HG03280 (cell line): ENCODE data around the gene THOC7.

ENCODE experiments used
- ATAC-seq: cut with Tn5 transposase; IDR thresholded peaks from one replicate; pipeline ENCODE4 v1.9.1; 2021; ENCODE audit warnings: mild to moderate bottlenecking, moderate library complexity; ENCODE audit not compliant: unreplicated experiment

Gene THOC7

DNA sequence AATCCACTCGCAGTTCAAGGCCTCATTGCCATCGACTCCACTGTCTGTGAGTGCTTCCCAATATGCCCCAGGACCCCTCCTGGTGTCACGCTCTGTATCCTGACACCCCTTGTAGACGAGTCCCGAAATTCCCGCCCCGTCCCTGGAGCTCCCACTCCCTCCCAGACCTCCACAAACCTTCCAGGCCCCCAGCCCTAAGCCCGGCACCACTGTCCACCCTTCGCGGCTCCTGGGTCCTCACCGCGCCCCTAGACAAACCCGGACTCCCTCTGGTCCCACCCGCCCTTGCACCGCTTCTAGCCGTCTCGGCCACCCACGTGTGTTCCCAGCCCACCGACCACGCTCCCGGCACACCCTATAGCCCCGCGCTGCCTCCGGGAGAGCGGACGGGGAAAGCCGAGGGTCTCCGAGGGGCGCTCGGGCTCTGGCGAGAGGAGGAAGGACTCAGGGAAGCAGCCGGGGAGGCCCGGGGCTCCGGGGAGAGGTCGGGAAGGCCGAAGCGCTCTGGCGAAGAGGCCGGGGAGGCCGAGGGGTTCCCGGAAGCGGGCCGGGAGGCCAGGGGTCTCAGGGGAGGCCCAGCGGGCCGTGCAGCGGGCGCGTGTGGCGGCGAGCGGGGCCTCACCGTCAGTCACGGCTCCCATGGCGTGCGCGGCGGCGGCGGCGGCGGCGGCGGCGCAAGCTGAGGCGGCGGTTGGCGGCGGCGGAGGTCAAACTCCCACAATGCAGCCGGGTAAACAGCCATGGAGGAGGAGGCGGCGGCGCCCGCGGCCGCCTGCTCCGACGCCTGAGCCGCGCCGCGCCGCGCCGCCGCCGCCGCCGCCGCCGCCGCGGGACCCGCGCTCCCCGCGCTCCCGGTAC lies at the start of gene THOC7, which contains the start of gene ATXN7:
Gene THOC7 (minus strand): TSS at position 656 of the 858 bp plus-strand sequence. CDS start 15 bp downstream, at position 641.
Gene ATXN7 (plus strand): TSS at position 718 of the 858 bp plus-strand sequence. CDS start 48,732 bp downstream, outside the sequence.
- ATAC-seq: peak; percentile 81

- peak; percentile 14 for ATAC-seq
Measured at GRCh38 chr3:63912768-63913588, 49.4 kb upstream of the THOC7 start.

DNA sequence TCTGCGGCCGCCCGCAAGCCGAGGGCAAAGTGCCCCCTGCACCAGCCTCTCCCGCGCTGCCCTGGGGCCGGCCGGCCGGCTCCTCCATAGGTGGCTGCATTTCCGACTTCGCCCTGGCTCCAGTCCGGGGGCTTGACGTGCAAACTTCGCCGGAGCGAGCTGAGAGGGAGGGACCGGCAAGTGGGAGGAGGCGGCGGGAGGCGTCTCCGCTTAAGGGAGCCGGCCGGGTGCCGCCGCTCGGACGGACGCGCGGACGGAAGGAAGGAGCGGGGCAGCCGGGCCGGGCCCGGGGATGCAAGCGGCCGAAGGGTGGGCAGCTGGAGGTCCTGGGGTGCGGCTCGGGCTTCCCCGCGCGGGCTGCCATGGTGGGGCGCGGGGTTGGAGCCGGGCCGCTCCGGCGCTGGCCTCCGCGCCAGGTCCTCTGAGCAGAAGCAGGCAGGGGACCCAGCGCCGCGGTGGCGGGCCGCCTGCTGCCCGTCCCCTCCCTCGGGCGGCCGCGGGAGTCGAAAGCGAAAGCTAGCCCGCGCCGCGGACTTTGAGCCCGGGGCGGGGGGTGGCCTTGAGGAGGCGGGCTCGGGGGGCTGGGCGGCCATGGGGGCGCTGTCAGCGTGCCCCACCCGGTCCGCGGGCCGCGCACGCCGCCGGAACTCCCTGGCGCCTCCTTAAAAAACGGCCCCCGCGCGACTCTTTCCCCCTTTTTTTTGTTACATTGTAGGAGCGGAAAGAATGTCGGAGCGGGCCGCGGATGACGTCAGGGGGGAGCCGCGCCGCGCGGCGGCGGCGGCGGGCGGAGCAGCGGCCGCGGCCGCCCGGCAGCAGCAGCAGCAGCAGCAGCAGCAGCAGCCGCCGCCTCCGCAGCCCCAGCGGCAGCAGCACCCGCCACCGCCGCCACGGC lies 48.5 kb upstream of the THOC7 start, which contains the start of gene SCAANT1:
Gene SCAANT1 (minus strand): TSS at position 511 of the 895 bp plus-strand sequence.
- ATAC-seq: peak; percentile 76

- ATAC-seq: no peak
Measured at GRCh38 chr3:63911509-63911872, 47.9 kb upstream of the THOC7 start.

- ATAC-seq: no peak
Measured at GRCh38 chr3:63910891-63911290, 47.3 kb upstream of the THOC7 start.

- no peak for ATAC-seq
Measured at GRCh38 chr3:63910001-63910400, 46.4 kb upstream of the THOC7 start.

DNA sequence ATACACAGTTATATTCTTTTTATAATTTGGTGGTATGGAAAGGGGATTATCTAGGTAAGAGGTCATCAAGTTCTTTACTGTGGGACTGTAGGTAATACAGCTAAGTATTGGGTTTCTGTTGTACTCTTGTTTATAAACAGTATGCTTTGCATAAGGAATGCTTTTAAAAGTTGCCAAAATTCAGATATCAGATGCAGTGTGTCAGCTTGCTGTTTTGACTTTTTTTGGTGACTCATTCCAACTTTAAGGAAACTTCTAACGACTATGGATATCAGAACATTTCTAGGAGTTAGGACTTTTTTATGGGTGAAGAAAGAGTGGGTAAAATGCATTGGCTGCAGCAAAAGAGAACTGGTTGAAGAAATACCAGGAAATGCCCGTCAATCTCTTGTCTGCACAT lies 45.8 kb upstream of the THOC7 start:
- ATAC-seq: no peak

DNA sequence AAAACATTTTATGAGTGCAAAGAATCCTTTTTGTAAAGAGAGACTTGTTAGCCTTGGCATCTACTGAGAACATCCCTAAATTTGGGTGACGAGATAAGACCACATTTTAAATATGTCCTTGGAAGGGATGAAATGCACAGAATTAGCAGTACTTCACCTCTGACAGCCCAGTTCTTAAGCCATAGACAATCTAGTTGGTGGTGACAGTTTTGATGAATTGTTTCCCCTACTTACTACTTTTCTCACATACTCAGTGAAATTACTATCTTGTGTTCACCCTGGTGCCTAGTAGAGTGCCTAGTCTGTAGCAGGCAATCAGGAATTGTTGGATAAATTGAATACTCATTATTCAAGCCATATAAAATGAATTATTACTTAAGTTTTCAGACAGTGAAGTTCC lies 45.2 kb upstream of the THOC7 start:
- ATAC-seq: no peak

- no peak for ATAC-seq
Measured at GRCh38 chr3:63908081-63908736, 44.6 kb upstream of the THOC7 start.

DNA sequence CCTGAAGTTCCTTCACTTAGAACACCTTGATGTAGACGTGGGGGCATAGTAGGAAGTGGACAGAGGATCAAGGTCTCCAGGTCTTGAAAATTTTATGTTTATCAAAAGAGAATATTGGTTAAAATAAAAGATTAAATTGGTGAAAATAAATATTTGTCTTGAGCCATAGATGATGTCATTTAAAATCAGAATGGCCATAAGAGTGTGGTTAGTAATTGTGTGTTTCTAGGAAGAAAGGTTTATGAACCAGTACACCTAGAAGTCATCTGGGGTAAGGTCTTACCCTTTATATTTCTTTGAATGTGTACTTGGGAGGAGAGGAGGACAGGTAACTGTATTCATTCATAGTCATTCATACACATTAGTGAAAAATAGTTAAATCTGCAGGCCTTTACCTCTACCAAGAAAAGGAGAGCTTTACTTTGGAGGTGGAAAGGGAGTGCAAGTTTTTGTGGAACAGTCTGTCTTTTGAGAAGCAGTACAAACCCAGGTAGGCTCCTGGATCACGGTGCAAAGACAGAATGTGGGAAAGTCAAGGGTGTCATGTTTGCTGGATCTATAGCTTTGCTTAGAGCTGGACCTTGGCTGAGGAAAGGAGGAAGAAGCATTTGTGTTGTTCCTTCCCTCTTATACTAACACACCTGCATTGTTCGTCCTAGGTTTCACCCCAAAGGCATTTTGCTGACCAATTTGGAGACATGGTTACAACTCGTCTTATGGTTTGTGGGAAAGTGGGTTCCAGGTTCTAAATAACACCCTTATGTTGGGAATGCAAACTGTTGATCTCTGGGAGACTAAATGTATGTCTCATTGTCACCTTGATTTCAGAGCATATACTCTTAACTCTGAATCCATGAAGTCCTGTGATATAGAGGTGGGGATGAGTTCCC lies 42.4 kb upstream of the THOC7 start:
- ATAC-seq: no peak

DNA sequence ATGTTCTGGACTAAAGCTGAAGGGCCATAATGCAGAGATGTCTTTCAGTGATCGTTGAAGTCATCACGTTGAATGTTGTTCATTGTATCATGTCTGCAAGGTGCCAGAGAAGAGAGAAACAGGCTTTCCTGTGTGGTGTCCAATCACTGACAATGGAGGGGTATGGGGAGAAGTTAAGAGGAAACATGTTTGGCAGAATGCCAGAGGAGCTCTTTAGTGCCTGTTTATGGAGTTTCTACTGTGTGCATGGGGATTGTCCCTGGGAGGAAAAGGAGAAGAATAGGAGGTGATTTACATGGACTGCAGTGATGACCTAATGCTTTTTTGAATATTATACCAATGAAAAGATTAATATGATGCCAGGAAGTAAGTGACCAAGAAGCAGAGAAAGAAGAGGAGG lies 36.9 kb upstream of the THOC7 start:
- no peak for ATAC-seq

DNA sequence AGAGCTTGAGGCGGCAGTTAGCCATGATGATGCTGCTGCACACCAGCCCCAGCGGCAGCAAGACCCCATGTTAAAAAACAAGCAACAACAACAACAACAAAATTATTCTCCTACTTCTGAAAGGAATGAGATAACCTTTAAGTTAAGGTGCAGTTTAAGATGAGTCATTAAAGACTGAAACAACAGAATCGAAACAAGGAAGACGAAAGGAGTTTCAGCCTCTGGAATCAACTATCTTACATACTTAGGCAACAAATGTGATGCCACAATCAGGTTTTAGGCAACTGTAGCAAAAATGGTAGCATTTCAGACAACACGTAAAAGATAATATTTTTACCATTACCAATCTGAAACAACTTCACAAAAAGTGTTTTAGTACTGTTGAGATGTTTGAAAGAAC lies 36.4 kb upstream of the THOC7 start:
- ATAC-seq: no peak

DNA sequence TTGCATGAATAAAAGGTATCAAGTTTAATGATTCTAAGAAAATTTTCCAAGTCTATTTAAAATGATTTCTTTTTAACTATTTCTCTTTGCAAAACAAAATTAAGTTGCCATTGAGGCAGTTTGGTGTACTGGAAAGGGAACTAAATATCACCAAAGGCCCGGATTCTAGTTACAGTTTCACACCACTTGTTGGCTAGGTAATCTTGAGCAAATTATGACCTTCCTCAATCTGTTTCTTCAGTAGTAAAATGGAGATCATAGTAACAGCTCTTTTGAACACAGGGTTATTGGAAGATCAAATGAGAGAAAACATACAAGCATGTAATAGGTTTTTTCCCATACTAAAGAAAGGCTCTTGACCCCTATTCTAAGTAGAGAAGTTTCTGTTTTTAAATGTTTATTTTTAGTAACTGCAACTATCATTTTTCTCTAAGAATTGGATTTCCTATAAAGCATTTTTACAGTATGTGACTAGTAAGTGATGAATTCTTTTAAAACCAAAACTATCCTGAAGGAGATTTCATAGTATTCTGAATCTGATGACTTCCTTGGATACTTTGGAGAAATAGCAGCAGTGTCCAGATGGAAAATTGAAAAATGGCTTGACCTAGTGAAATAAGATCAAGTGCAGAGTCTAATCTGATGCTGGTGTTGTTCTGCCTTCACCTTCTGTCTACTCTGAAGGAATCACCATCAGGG lies 32.9 kb upstream of the THOC7 start:
- ATAC-seq: peak; percentile 76

- no peak for ATAC-seq
Measured at GRCh38 chr3:63895422-63896189, 32.0 kb upstream of the THOC7 start.

DNA sequence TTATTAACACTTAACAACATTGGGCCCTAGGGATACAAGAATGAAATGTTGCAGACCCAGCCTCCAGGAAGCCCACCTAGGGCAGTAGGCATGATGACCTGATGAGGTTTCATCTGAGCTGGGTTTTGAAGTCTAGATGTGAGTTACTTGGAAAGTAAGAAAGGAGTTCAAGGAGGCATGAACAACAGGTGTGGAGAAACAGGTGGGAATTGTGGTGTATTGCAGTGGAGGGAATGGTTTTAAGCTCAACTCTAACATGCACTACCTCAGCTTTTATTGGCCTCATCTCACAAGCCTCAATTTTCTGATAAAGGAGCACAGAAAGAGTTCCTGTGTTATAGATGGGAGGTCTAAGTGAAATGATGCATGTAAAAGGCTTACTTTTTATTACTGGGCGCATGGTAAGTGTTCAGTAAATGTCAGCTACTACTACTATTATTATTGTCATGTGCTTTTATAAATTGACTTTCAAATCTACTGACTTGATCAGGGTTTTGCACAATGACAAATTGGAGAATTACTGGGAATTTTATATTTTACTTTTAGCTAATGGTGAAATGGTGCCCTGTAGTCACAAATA lies 29.3 kb upstream of the THOC7 start:
- ATAC-seq: no peak

- no peak for ATAC-seq
Measured at GRCh38 chr3:63891518-63891917, 27.9 kb upstream of the THOC7 start.

DNA sequence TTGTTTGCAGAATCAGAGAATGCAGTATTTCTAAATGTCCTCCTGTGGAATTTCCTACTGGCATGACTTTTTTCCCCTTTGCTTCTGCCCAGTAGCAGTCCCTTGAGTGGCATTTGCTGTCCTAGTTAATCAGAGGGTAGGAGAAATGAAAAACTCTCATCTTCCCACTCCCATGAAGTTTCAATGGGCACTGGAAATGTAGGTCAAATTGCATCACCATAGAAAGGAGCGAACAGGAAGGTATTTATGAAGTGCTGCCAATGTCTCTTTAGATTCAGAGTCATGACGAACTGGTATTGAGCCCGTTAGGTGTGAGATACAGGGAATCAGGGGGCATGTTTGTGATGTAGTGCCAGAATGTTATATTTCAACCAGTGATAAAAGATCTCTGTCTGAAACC lies 23.3 kb upstream of the THOC7 start:
- no peak for ATAC-seq

DNA sequence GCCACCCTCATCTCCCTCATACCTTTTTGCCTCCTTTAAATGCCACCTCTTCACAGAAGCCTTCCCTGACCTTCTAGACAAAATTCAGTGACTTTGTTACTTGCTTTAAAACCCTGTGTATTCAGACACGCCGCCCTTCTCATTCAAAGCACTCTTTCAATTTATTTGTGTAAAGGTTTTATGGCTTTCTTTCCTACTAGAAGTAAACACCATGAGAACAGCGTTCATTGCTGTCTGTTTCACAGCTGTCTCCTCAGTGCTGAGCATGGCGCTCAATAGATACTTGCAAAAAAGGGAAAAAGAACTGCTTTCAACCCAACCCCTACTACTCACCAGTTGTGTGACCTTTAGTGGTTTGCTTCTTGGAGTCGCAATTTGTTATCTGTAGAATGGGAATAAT lies 17.0 kb upstream of the THOC7 start:
- ATAC-seq: no peak
